SK-N-SH (cell line): ENCODE data around the gene MAGI2.

Experiments used
- CHD2 ChIP-seq: fragments of 150-350 bp; IDR thresholded peaks from 2 replicates; pipeline ENCODE4 v1.6.1; 2018; ENCODE audit warnings: low read length; ENCODE audit not compliant: partially characterized antibody
- CTCF ChIP-seq: fragments of 200-600 bp; sonication (generic); IDR thresholded peaks from 2 replicates; pipeline ENCODE4 v1.6.1; 2017; ENCODE audit warnings: antibody characterized with exemption, mild to moderate bottlenecking, moderate library complexity
- ELF1 ChIP-seq: IDR thresholded peaks from 2 replicates; pipeline ENCODE4 v1.4.0; 2012
- EP300 ChIP-seq, 2 experiments: IDR thresholded peaks; 2 replicates each; pipeline versions ENCODE4 v1.4.0 to v1.6.1; 2012; ENCODE audit warnings: borderline replicate concordance in 1 of 2, low read depth in 1 of 2, low read length in 1 of 2
- GABPA ChIP-seq: IDR thresholded peaks from 2 replicates; pipeline ENCODE4 v1.4.0; 2012; ENCODE audit warnings: low read depth, mild to moderate bottlenecking
- MEF2A ChIP-seq: IDR thresholded peaks from 2 replicates; pipeline ENCODE4 v1.4.0; 2012; ENCODE audit warnings: low read depth, borderline replicate concordance
- PBX3 ChIP-seq: IDR thresholded peaks from 2 replicates; pipeline ENCODE4; 2012
- POLR2AphosphoS5 ChIP-seq: IDR thresholded peaks from 2 replicates; pipeline ENCODE4 v1.6.1; 2012; ENCODE audit warnings: low read depth, low read length
- REST ChIP-seq: IDR thresholded peaks from 2 replicates; pipeline ENCODE4 v1.6.1; 2012; ENCODE audit warnings: mild to moderate bottlenecking, low read depth, low read length, moderate library complexity
- SIN3A ChIP-seq: IDR thresholded peaks from 2 replicates; pipeline ENCODE4 v1.6.1; 2012; ENCODE audit warnings: low read depth, mild to moderate bottlenecking, low read length, moderate library complexity, borderline replicate concordance
- USF2 ChIP-seq: fragments of 150-350 bp; IDR thresholded peaks from 2 replicates; pipeline ENCODE4 v1.6.1; 2017; ENCODE audit warnings: antibody characterized with exemption, low read length, low read depth, borderline replicate concordance

- TF ChIP-seq CTCF (no peak), CHD2 (no peak), EP300 (IDR thresholded peaks at IDR 0.05; ENCODE audit: borderline replicate concordance in 1 of 2, low read depth in 1 of 2, low read length in 1 of 2) (no peak), REST (no peak), POLR2AphosphoS5 (no peak), GABPA (no peak), PBX3 (no peak), MEF2A (no peak), USF2 (no peak), ELF1 (no peak), SIN3A (no peak)
Observed at GRCh38 chr7:79137942-79138341, 315.5 kb downstream of the MAGI2 start.
